GM23248 (cell line): ENCODE results near the gene SUSD5.

Experiments
- EZH2 ChIP-seq: fragments of 200-600 bp; sonication (generic); IDR thresholded peaks from 2 replicates; pipeline ENCODE4 v1.6.1; 2018; ENCODE audit warnings: antibody characterized with exemption, mild to moderate bottlenecking; ENCODE audit not compliant: insufficient read depth, poor library complexity, severe bottlenecking
- EZH2phosphoT487 ChIP-seq: fragments of 200-600 bp; sonication (generic); IDR thresholded peaks from 2 replicates; pipeline ENCODE4 v1.6.1; 2018; ENCODE audit warnings: antibody characterized with exemption, moderate library complexity, mild to moderate bottlenecking, low read depth; ENCODE audit not compliant: insufficient read depth

GRCh38 chr3:33144433-33144832, 74.2 kb downstream of the SUSD5 start:
- no peak for TF ChIP-seq EZH2
- no peak for TF ChIP-seq EZH2phosphoT487
